Effector memory CD8-positive, alpha-beta T cell (primary cell): ENCODE results near the gene PRADC1.

Source experiments
- ATAC-seq: fragments of 150-1000 bp; cut with Tn5 transposase; replicated peaks from 2 replicates; pipeline ENCODE4 v1.10.0; 2021; ENCODE audit warnings: mild to moderate bottlenecking, moderate library complexity
- DNase-seq, 3 experiments: peaks; one replicate each; pipeline ENCODE4 v3.0.0; 2021
- H3K27ac Mint-ChIP-seq, 2 donors: one replicate each; pipeline ENCODE4 v1.8.0; 2022; ENCODE audit warnings: mild to moderate bottlenecking in 2 of 2, mixed read lengths in 2 of 2, moderate library complexity in 2 of 2
- H3K27me3 Mint-ChIP-seq, 2 donors: one replicate each; pipeline ENCODE4 v1.8.0; 2022; ENCODE audit warnings: mixed read lengths in 2 of 2
- H3K36me3 Mint-ChIP-seq: one replicate; pipeline ENCODE4 v1.8.0; 2022; ENCODE audit warnings: mild to moderate bottlenecking, moderate library complexity, mixed read lengths; ENCODE audit not compliant: insufficient read depth
- H3K4me1 Mint-ChIP-seq, 2 donors: one replicate each; pipeline ENCODE4 v1.8.0; 2022; ENCODE audit warnings: low read depth in 2 of 2, mixed read lengths in 2 of 2
- H3K4me3 Mint-ChIP-seq, 2 donors: one replicate each; pipeline ENCODE4 v1.8.0; 2022; ENCODE audit warnings: mild to moderate bottlenecking in 2 of 2, mixed read lengths in 2 of 2, moderate library complexity in 2 of 2
- H3K9me3 Mint-ChIP-seq, 2 donors: one replicate each; pipeline ENCODE4 v1.8.0; 2022; ENCODE audit warnings: mixed read lengths in 2 of 2
- total RNA-seq, 9 experiments: gene quantifications; one replicate each; lab custom pipeline; 2026; lab: John Stamatoyannopoulos, UW

PRADC1 gene
- 1.3 to 18.8 (median 9.3) reads per million in 9 experiments for total RNA-seq

DNA sequence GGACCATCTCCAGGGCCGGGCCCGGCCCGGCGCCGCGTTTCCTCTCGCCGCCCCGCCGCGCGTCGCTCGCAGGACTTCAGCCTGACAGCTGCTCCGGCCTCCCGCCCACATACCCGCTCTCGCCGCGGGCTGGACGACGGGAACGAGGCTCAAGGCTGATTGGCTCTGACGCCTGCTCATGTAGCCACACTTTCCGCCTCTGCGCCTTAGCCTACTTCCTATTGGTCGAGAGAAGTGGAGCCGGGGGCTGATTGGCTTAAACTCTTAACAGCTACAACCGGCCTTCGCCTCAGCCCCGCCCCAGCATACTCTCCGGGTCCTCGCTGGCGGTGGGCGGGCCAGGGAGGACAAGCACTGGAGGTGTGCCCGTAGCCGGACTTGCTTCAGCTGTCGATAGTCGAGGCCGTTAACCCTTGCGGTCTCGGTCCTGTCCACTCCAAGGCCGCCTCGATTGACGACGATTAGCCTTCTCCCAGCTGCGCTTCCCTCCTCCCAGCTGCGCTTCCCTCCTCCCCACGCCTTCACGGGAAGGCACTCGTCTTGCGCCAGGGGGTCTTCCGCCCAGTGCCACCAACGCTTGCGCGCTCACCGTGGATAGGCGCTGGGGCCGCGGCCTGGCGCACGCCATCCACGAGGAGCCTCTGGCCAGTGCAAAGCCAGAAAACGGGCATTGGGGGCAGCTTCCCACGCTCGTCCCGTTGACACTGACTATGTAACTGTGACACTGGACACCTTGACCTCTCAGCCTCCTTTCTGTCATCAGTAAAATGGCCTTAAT, at the start of gene PRADC1:
Gene PRADC1, minus strand, starts transcription at position 86 of the 778 bp plus-strand sequence. Its CDS starts 79 bp downstream, at position 7.
- ATAC-seq (peak; percentile 78), DNase-seq (peak; percentile 88 to 93 (median 90))
- peaks cover 29% of the 10 kb centered on the region for H3K36me3 Mint-ChIP-seq
- H3K4me1 Mint-ChIP-seq = peaks cover 28 to 33% of the 10 kb centered on the region in 2 donors
- H3K27me3 Mint-ChIP-seq = no peaks in the 10 kb centered on the region
- peak within 1 kb of the TSS; percentile 96 to 99 for H3K4me3 Mint-ChIP-seq
- H3K27ac Mint-ChIP-seq = peak within 1 kb of the TSS; percentile 97 to 98
- no peaks in the 10 kb centered on the region for H3K9me3 Mint-ChIP-seq

DNA sequence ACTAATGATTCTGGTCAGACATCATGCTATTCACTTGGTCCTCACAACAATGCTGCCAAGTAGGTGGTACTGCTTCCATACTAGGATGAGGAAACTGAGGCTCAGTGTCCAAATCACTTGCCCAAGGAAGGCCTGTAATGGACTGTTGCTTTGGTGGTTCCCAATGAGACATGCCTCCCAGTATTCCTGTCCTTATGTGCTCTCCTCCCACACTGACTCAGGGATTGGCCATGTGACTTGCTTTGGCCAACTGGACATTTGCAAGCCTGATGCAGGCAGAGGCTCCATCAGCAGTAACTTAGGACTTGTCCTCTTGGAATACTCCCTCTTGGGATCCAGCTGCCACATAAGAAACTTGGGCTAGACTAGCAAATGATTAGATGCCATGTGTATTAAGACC, 48.2 kb upstream of the PRADC1 start:
- peaks cover 13 to 33% of the 10 kb centered on the region in 2 donors for H3K4me1 Mint-ChIP-seq
- H3K36me3 Mint-ChIP-seq = no peaks in the 10 kb centered on the region
- no peak overlapping the region for H3K27ac Mint-ChIP-seq
- no peak overlapping the region for H3K4me3 Mint-ChIP-seq
- H3K27me3 Mint-ChIP-seq = no peaks in the 10 kb centered on the region
- no peak for ATAC-seq
- H3K9me3 Mint-ChIP-seq = no peaks in the 10 kb centered on the region
- no peak for DNase-seq

DNA sequence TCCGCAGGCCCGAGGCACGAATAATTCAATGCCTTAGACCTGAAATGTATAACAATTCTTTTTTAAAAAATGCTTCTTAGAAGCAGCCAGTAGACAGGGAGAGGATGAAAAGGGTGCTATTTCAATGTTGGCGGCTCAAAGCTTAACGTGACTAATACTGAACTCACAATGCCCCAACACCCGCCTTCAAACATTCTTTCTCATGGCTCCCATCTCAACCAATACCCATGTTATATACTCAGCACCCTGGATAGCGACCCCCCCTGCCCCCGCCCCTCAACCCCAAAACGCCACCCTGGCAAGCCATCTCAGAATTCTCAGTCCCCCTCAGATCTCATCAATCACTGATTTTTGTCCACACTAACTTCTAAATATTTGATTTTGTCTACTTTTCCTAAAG, 46.8 kb upstream of the PRADC1 start:
- H3K36me3 Mint-ChIP-seq = no peaks in the 10 kb centered on the region
- H3K9me3 Mint-ChIP-seq = no peaks in the 10 kb centered on the region
- ATAC-seq = no peak
- no peak for DNase-seq
- no peaks in the 10 kb centered on the region for H3K27me3 Mint-ChIP-seq
- peak overlapping the region in 1 of 2 donors; percentile 14 for H3K27ac Mint-ChIP-seq
- peaks cover 8 to 24% of the 10 kb centered on the region in 2 donors for H3K4me1 Mint-ChIP-seq
- no peak overlapping the region for H3K4me3 Mint-ChIP-seq

DNA sequence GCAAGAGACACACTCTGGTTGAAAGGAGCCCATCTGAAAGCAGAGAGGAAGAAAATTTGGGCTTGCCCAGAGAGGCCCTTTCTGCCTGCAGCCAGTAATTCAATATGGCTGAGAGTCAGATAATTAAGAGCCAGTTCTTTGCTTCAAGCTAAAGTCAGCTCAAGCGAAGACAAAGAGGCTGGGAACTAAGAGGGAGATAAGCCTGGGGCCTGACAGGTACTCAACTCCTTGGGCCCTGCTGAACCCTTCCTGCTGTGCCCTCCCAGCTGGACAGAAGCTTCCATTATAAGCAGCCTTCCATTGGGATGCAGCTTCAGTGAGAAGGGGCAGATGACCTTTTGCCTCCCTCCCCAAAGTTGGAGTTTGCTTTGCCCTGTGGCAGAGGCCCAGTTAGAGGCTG, 39.2 kb upstream of the PRADC1 start:
- Mint-ChIP-seq H3K9me3 (no peaks in the 10 kb centered on the region), H3K4me1 (peaks cover 10% of the 10 kb centered on the region in 2 donors), H3K4me3 (no peak overlapping the region), H3K27me3 (no peaks in the 10 kb centered on the region), H3K27ac (no peak overlapping the region), H3K36me3 (no peaks in the 10 kb centered on the region)
- no peak for DNase-seq
- no peak for ATAC-seq

DNA sequence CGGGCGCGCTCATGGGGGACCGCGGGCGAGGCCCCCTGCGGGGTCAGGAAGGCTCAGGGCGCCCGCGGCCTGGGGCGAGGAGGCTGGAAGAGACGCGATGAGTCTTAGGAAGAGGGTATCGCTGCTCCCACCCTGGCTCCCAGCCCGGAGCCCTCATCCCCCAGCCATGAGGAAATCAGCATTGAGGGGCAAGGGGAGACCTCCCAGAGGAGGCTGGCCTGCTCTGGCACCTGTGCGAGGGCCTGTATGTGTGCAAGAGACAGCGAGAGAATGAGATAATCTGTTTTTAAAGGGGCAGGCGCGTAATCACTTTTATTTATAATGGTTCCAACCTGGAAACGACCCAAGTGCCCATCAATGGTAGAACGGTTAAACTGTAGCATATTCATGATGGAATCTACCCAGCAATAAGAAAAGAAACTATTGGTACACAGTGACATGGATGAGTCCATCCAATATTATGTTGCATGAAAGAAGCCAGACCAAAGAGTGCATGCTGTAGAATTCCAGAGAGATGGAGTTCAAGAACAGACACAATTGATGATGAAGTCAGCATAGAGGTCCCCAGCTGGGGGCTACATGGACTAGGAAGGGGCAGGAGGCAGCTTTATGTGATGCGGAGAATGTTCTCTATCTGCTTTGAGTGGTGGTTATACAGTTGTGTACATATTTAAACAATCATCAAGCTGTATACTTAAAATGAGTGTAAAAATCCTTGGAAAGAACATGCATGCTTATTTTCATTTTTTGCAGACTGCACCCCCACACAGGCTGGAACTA, 36.8 kb upstream of the PRADC1 start:
- ATAC-seq (peak; percentile 14), DNase-seq (no peak)
- H3K36me3 Mint-ChIP-seq = no peaks in the 10 kb centered on the region
- H3K4me1 Mint-ChIP-seq = peaks cover 15 to 17% of the 10 kb centered on the region in 2 donors
- no peaks in the 10 kb centered on the region for H3K27me3 Mint-ChIP-seq
- H3K9me3 Mint-ChIP-seq = no peaks in the 10 kb centered on the region
- H3K27ac Mint-ChIP-seq = no peak overlapping the region
- peak overlapping the region; percentile 54 to 68 for H3K4me3 Mint-ChIP-seq

DNA sequence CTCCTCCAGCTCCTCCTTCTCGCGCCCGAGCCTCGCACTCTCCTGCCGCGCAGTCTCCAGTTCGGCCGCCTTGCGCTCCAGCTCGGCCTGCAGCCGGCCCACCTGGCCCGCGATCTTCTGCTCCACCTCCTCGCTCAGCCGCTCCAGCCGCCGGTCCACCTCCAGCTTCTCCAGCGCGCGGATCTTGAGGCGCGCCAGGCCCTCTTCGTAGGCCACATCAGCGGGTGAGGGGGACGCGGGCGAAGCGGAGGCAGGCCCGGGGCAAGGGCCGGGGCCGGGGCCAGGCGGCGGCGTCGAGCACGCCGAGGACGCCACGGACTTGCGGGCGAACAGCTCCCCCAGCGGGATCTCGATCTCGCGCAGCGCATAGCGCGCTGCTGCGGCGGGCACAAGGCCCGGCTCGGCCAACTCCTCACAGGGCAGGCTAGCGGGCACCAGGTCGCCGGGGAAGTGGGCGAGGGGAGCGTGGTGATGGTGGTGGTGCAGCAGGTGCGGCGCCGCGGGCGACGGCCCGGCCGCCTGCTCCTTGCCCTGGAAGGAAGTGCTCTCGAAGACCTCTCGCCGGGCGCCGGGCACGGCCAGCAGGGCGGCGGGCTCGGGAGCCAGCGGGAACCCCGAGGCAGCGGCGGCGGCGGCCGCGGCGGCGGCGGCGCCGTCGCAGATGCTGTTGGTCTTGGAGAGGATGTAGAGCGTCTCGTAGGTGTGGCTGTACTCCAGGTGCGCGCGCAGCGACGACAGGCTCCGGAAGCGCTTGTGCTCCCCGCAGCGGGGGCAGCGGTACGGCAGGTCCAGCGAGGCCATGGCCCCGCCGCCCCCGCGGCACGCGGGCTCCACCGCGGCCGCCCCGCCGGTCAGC, 36.0 kb upstream of the PRADC1 start:
- H3K4me1 Mint-ChIP-seq = peaks cover 15 to 17% of the 10 kb centered on the region in 2 donors
- no peaks in the 10 kb centered on the region for H3K36me3 Mint-ChIP-seq
- peak overlapping the region in 1 of 2 donors; percentile 41 for H3K4me3 Mint-ChIP-seq
- ATAC-seq (peak; percentile 95), DNase-seq (peak; percentile 56 to 60 (median 57))
- H3K9me3 Mint-ChIP-seq = no peaks in the 10 kb centered on the region
- no peak overlapping the region for H3K27ac Mint-ChIP-seq
- no peaks in the 10 kb centered on the region for H3K27me3 Mint-ChIP-seq

DNA sequence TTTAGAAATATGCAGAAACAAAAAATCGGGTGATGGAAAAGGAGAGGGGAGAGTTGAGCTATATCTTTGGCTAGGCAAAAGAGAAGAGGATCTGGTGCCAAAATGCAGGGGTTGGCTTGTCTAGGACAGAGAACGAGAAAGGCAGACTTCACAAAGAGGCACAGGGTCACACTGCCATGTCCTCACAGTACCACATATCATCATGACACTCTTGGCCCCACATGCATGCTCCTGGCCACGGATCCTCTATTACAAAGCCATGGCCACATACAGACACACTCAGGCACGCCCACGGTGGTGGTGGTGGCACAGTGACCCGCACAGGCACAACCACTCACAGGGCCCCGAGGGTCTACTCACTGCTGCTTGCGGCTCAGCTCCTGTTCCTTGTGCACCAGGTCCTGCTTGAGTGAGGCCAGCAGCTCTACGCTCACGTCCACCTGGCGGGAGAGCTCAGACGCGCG, 35.4 kb upstream of the PRADC1 start:
- Mint-ChIP-seq H3K4me3 (peak overlapping the region; percentile 41 to 53), H3K27ac (no peak overlapping the region)
- ATAC-seq = no peak

DNA sequence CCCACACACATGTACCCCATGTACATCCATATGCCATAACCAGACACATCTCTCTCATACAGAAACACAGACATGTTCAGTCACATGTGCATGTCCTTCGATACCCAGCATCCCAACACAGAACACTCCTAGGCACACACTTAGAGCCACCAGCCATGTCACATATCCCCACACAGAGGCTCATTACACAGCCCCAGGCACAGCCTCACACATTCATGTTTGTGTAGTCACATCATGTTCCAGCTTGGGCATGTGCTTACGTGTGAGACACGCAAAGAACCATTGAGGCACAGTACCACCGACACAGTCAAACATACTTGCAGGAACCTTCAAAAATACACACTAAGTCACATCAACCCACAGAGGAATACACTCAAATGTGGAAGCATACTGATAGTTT, 34.0 kb upstream of the PRADC1 start:
- no peak for ATAC-seq
- Mint-ChIP-seq H3K27ac (no peak overlapping the region), H3K9me3 (no peaks in the 10 kb centered on the region), H3K4me1 (peaks cover 15 to 17% of the 10 kb centered on the region in 2 donors), H3K27me3 (no peaks in the 10 kb centered on the region), H3K4me3 (no peak overlapping the region), H3K36me3 (peaks cover 8% of the 10 kb centered on the region)
- DNase-seq = no peak

More for the DNA sequence above, 35.4 kb upstream of the PRADC1 start:
- H3K36me3 Mint-ChIP-seq = peaks cover 3% of the 10 kb centered on the region
- DNase-seq = no peak
- no peaks in the 10 kb centered on the region for H3K27me3 Mint-ChIP-seq
- peaks cover 15 to 17% of the 10 kb centered on the region in 2 donors for H3K4me1 Mint-ChIP-seq
- H3K9me3 Mint-ChIP-seq = no peaks in the 10 kb centered on the region

DNA sequence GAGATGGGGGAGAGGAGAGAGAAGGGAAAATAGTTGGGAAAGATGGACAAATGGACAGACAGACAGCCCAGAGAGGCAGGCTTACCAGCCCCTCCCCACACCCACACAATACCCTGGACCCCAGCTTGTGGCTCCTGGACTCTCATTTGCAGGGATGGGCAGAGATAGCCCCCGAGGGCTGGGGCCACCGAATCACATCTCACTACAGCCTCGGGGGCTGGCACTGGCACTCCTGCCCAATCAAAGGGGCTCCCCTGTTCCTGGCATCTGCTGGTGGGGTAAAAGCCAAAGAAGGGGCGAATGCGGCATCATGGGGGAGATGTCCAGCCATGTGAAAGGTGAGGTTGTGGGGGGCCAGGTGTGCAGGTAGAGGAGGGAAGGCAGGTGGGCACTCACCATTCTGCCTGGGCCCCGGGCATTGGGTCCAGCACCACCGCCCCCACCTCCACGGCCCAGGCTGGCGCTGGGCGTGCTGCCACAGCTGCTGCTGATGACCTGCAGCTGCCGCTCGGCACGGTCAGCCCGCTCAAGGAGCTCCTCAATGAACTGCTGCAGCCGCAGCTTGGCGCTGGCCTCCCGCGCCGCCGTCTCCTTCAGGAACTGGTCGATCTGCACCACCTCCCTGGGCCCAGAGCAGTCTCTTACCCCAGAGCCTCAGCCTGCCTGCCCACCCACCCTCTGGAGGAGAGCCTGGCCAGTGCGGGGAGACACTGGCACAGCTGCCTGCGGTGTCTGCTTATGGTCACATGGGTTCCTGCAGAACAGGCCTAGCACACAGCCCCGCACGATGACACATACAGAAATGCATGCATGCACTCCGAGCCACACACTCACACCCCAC, 33.2 kb upstream of the PRADC1 start:
- Mint-ChIP-seq H3K4me1 (peaks cover 15 to 17% of the 10 kb centered on the region in 2 donors), H3K4me3 (no peak overlapping the region), H3K9me3 (no peaks in the 10 kb centered on the region), H3K27me3 (no peaks in the 10 kb centered on the region), H3K27ac (no peak overlapping the region), H3K36me3 (peaks cover 8% of the 10 kb centered on the region)
- DNase-seq (no peak), ATAC-seq (no peak)

DNA sequence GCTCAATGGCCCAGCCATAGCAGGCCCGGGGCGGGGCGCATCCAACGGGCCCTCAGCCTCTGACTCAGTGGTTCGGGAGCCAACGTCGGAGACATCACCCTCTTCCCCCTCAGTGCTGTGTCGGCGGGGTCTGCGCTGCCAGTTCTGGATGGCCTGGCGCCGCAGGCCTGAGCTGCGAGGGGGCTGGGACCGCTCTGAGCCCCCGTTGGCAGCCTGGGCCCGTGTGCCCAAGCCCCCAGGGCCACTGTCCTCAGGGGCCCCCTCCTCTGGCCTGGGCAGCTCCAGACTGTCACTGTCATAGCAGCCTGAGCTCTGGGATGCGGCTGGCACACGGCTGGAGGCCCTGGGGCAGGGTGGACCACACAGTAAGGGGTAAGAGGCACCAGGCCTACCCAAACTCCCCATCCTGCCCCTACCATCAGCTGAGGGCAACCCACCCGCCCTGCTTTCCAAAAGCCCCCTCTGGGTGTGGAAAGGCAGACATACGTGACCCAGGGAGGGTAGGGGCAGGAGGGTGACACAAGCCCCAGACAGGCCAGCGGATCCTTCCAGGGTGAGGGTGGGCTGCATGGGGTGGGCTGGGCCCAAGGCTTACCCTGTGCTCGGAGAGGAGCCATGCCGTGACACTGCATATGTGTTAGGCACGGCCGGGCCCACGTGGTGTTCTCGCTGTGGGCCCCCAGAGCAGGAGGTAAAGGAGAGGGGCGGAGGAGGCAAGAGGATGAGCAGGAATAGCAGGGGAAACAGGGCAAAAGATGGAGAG, 32.4 kb upstream of the PRADC1 start:
- ATAC-seq = no peak
- Mint-ChIP-seq H3K4me1 (peaks cover 9 to 17% of the 10 kb centered on the region in 2 donors), H3K4me3 (no peak overlapping the region), H3K9me3 (no peaks in the 10 kb centered on the region), H3K27me3 (no peaks in the 10 kb centered on the region), H3K36me3 (peaks cover 8% of the 10 kb centered on the region), H3K27ac (no peak overlapping the region)
- no peak for DNase-seq

DNA sequence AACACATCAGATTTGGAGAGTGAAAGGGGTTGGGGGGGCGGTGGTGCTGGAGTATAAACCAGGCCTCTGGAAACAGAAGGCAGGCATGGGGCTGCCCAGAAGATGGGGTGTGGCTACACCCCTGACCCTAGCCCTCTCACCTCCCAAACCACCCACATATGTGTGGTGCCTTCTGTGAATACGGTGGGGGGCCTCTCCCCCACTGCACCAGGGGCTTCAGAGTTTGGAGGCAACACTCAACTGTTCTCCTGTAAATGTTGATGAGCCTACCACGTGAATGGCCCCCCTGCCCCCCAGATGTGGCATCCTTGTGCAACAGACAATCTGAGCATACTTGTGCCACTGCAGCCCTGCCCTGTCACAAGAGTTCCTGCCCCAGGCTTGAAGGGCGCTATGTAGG, 31.7 kb upstream of the PRADC1 start:
- no peak for ATAC-seq
- Mint-ChIP-seq H3K9me3 (no peaks in the 10 kb centered on the region), H3K27me3 (no peaks in the 10 kb centered on the region), H3K4me1 (peaks cover 9 to 14% of the 10 kb centered on the region in 2 donors), H3K27ac (no peak overlapping the region), H3K36me3 (peaks cover 8% of the 10 kb centered on the region), H3K4me3 (no peak overlapping the region)
- no peak for DNase-seq

DNA sequence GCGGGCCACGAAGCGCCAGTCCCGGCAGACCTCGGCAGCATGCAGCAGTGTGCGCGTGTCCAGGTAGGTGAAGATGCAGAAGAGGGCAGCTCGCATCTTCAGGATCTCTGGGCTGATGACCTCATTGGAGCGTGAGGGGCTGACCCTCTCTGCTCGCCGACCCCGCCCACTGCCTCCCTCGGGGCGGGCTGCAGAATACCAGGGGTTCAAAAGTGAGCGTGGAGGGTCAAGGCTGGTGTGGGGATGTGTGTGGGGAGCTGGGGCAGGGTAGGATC, 31.2 kb upstream of the PRADC1 start:
- DNase-seq (no peak), ATAC-seq (no peak)
- peaks cover 9 to 12% of the 10 kb centered on the region in 2 donors for H3K4me1 Mint-ChIP-seq
- H3K36me3 Mint-ChIP-seq = peaks cover 8% of the 10 kb centered on the region
- H3K27ac Mint-ChIP-seq = no peak overlapping the region
- H3K27me3 Mint-ChIP-seq = no peaks in the 10 kb centered on the region
- H3K9me3 Mint-ChIP-seq = no peaks in the 10 kb centered on the region
- H3K4me3 Mint-ChIP-seq = no peak overlapping the region
